Keratinocyte (primary cell): ENCODE measurements around the gene LDHB. TPM values are rescaled to one million over a fixed set of nuclear protein-coding genes. Genes with fewer than 3 reads are reported as not detected.

Experiments used
- DNase-seq: peaks from one replicate; pipeline ENCODE4 v3.0.0-alpha.2; 2011; ENCODE audit warnings: low read depth, missing footprints, low spot score
- FAIRE-seq: peaks from 2 replicates; lab custom pipeline; 2011; peaks lifted over from hg19 to GRCh38; lab: Jason Lieb, UNC
- H2AFZ ChIP-seq: 2 replicates; pipeline ENCODE4 v1.6.0; 2012; ENCODE audit warnings: low read length, control low read depth, inconsistent platforms; ENCODE audit not compliant: control insufficient read depth
- H3K27ac ChIP-seq: 2 replicates; pipeline ENCODE4 v1.5.1; 2011; ENCODE audit warnings: low read length; ENCODE audit not compliant: control insufficient read depth, insufficient read depth
- H3K27me3 ChIP-seq: 3 replicates; pipeline ENCODE4 v1.6.0; 2011; ENCODE audit warnings: low read length; ENCODE audit not compliant: control insufficient read depth, insufficient read depth; ENCODE audit errors: extremely low read depth
- H3K36me3 ChIP-seq, 2 experiments: 2 replicates in 1 of 2; 3 replicates in 1 of 2; pipeline ENCODE4 v1.5.1; 2011; ENCODE audit warnings: low read length in 2 of 2, mild to moderate bottlenecking in 1 of 2; ENCODE audit not compliant: control insufficient read depth in 2 of 2, insufficient read depth in 2 of 2; ENCODE audit errors: extremely low read depth in 1 of 2
- H3K4me1 ChIP-seq: 3 replicates; pipeline ENCODE4 v1.5.1; 2011; ENCODE audit warnings: low read length; ENCODE audit not compliant: control insufficient read depth, insufficient read depth; ENCODE audit errors: extremely low read depth
- H3K4me2 ChIP-seq: 3 replicates; pipeline ENCODE4 v1.6.0; 2011; ENCODE audit warnings: low read depth, low read length; ENCODE audit not compliant: control insufficient read depth, insufficient read depth; ENCODE audit errors: extremely low read depth
- H3K4me3 ChIP-seq, 3 experiments: fragments of 200-600 bp in 1 of 3; sonication (generic) in 1 of 3; 2 replicates in 2 of 3; 3 replicates in 1 of 3; pipeline ENCODE4 v1.5.1; 2011 to 2016; ENCODE audit warnings: low read length in 3 of 3, mild to moderate bottlenecking in 3 of 3, control low read depth in 2 of 3, inconsistent platforms in 1 of 3, low read depth in 1 of 3, mixed read lengths in 1 of 3, mixed run types in 1 of 3, moderate library complexity in 1 of 3; ENCODE audit not compliant: control insufficient read depth in 2 of 3, insufficient read depth in 2 of 3; ENCODE audit errors: extremely low read depth in 1 of 3
- H3K79me2 ChIP-seq: 2 replicates; pipeline ENCODE4 v1.6.0; 2012; ENCODE audit warnings: low read length; ENCODE audit not compliant: control insufficient read depth, insufficient read depth
- H3K9ac ChIP-seq: 3 replicates; pipeline ENCODE4 v1.6.0; 2011; ENCODE audit warnings: low read length; ENCODE audit not compliant: control insufficient read depth, insufficient read depth; ENCODE audit errors: extremely low read depth
- H3K9me1 ChIP-seq: 3 replicates; pipeline ENCODE4 v1.6.0; 2011; ENCODE audit warnings: low read length; ENCODE audit not compliant: control insufficient read depth, insufficient read depth; ENCODE audit errors: extremely low read depth
- H3K9me3 ChIP-seq: 2 replicates; pipeline ENCODE4 v1.5.1; 2012; ENCODE audit warnings: low read depth, low read length; ENCODE audit not compliant: control insufficient read depth
- H4K20me1 ChIP-seq: 3 replicates; pipeline ENCODE4 v1.6.0; 2011; ENCODE audit warnings: low read length; ENCODE audit not compliant: control insufficient read depth, insufficient read depth; ENCODE audit errors: extremely low read depth
- CTCF ChIP-seq, 3 experiments: IDR thresholded peaks in 1 of 3; conservative IDR thresholded peaks in 1 of 3; optimal IDR thresholded peaks in 1 of 3; 2 replicates in 2 of 3; 3 replicates in 1 of 3; pipeline versions ENCODE3 to v1.5.1; 2011; ENCODE audit warnings: low read length in 3 of 3, mild to moderate bottlenecking in 3 of 3, moderate library complexity in 2 of 3, control low read depth in 1 of 3, inconsistent platforms in 1 of 3; ENCODE audit not compliant: insufficient read depth in 2 of 3; ENCODE audit errors: extremely low read depth in 1 of 3
- EZH2 ChIP-seq: IDR thresholded peaks from one replicate; pipeline ENCODE4 v1.6.1; 2012; ENCODE audit warnings: inconsistent platforms, mild to moderate bottlenecking, low read length, moderate library complexity
- dilution Hi-C: fragments of 300-500 bp; cut with MboI; formaldehyde crosslinking; loops from one replicate; pipeline ENCODE4 v1.7.0; 2020; ENCODE audit warnings: low sequenced_read_pairs; ENCODE audit not compliant: extremely low pct_ligation_motif_present
- polyA plus RNA-seq, 5 experiments: library from polyadenylated mRNA; depleted of rRNA in 3 of 5; stranded (reverse) in 3 of 5; stranded (forward) in 1 of 5; unstranded in 1 of 5; fragments of >200 nt; gene quantifications; 1 replicate in 1 of 5; 2 replicates in 3 of 5; 3 replicates in 1 of 5; pipeline versions ENCODE4 v1.2.1 to v1.2.3, GENCODE V29; 2011 to 2012; ENCODE audit warnings: missing spikeins in 2 of 5, low read depth in 1 of 5, low replicate concordance in 1 of 5

Gene LDHB
- polyA plus RNA-seq, 1 donor (not counting 4 experiments of a cell fraction or from before 2014, with no cell fraction given), result 1,063 TPM

GRCh38 chr12:21690704-21691368, 33.2 kb upstream of the LDHB start:
- Histone ChIP-seq H3K9me3 (no peaks in the 10 kb centered on the region), H3K36me3 (no peaks in the 10 kb centered on the region), H3K4me2 (no peak overlapping the region), H3K9me1 (no peaks in the 10 kb centered on the region), H3K27ac (no peak overlapping the region), H3K9ac (no peak overlapping the region), H2AFZ (no peak overlapping the region), H3K4me1 (no peaks in the 10 kb centered on the region), H4K20me1 (no peaks in the 10 kb centered on the region), H3K4me3 (no peak overlapping the region), H3K79me2 (no peaks in the 10 kb centered on the region), H3K27me3 (no peaks in the 10 kb centered on the region)
- dilution Hi-C loops, result loop anchor here (25.0 kb wide), 1 partner anchor 321 kb away; no protein-coding TSS in a partner anchor
- FAIRE-seq (no peak), DNase-seq (no peak)
- no peak for TF ChIP-seq EZH2
- no peak for TF ChIP-seq CTCF (optimal IDR thresholded peaks at IDR 0.05 in 1 of 3, IDR thresholded peaks at IDR 0.05 in 1 of 3, conservative IDR thresholded peaks at IDR 0.05 in 1 of 3; ENCODE audit: extremely low read depth in 1 of 3, insufficient read depth in 2 of 3, low read length in 3 of 3)

GRCh38 chr12:21683115-21683514, 25.5 kb upstream of the LDHB start:
- Histone ChIP-seq H4K20me1 (no peaks in the 10 kb centered on the region), H3K9ac (no peak overlapping the region), H3K27ac (no peak overlapping the region), H2AFZ (no peak overlapping the region), H3K27me3 (peaks cover 2% of the 10 kb centered on the region), H3K4me1 (no peaks in the 10 kb centered on the region), H3K9me3 (no peaks in the 10 kb centered on the region), H3K4me3 (no peak overlapping the region), H3K4me2 (no peak overlapping the region), H3K79me2 (no peaks in the 10 kb centered on the region), H3K36me3 (no peaks in the 10 kb centered on the region), H3K9me1 (no peaks in the 10 kb centered on the region)
- DNase-seq, result no peak
- no peak for FAIRE-seq
- TF ChIP-seq CTCF (optimal IDR thresholded peaks at IDR 0.05 in 1 of 3, IDR thresholded peaks at IDR 0.05 in 1 of 3, conservative IDR thresholded peaks at IDR 0.05 in 1 of 3; ENCODE audit: extremely low read depth in 1 of 3, insufficient read depth in 2 of 3, low read length in 3 of 3), result no peak
- TF ChIP-seq EZH2, result no peak
- dilution Hi-C loops, result loop anchor here (25.0 kb wide), 1 partner anchor 329 kb away; no protein-coding TSS in a partner anchor
